Esophagus squamous epithelium (tissue), 5 donors: ENCODE data around the gene COL4A6. TPM values are rescaled to one million over a fixed set of nuclear protein-coding genes. Genes with fewer than 3 reads are reported as not detected.

Experiments
- DNase-seq: peaks from one replicate; lab custom pipeline; 2025; lab: John Stamatoyannopoulos, UW
- H3K27ac ChIP-seq, 4 donors: fragments of 200-600 bp; sonication (generic); one replicate each; pipeline ENCODE4 v1.5.1; 2016 to 2019; ENCODE audit warnings: mild to moderate bottlenecking in 1 of 4
- H3K27me3 ChIP-seq, 4 donors: fragments of 200-600 bp; sonication (generic); 1 replicate in 3 of 4; 2 replicates in 1 of 4; pipeline versions ENCODE4 v1.5.1 to v1.6.0; 2017 to 2021; ENCODE audit warnings: antibody characterized with exemption in 1 of 4
- H3K36me3 ChIP-seq, 3 donors: fragments of 200-600 bp; sonication (generic); one replicate each; pipeline ENCODE4 v1.5.1; 2016 to 2019
- H3K4me1 ChIP-seq, 3 donors: fragments of 200-600 bp; sonication (generic); one replicate each; pipeline ENCODE4 v1.5.1; 2017 to 2019
- H3K4me3 ChIP-seq, 4 donors: fragments of 200-600 bp; sonication (generic); 1 replicate in 3 of 4; 2 replicates in 1 of 4; pipeline ENCODE4 v1.5.1; 2016 to 2019; ENCODE audit warnings: mild to moderate bottlenecking in 2 of 4, moderate library complexity in 1 of 4
- H3K9me3 ChIP-seq, 3 donors: fragments of 200-600 bp; sonication (generic); one replicate each; pipeline ENCODE4 v1.5.1; 2016 to 2019
- POLR2A ChIP-seq, 4 donors: fragments of 450-650 bp; IDR thresholded peaks; one replicate each; pipeline ENCODE4 v1.6.1; 2017; ENCODE audit warnings: antibody characterized with exemption in 4 of 4, mild to moderate bottlenecking in 4 of 4, moderate library complexity in 3 of 4
- WGBS, 2 donors: methylation state at CpG; one replicate each; pipeline ENCODE4 v1.1.5; 2018; 5-methylcytosine and 5-hydroxymethylcytosine counted together
- intact Hi-C: fragments of 100-400 bp; cut with DNase I; formaldehyde crosslinking; loops from one replicate; pipeline ENCODE4 v1.15.0; 2022
- total RNA-seq, 4 donors: library from RNA; depleted of rRNA; stranded (reverse); fragments of >200 nt; gene quantifications; one replicate each; pipeline ENCODE4 v1.1.0, GENCODE V29; 2016
- TF ChIP-seq, protein P1 (sequence below), 6 experiments: fragments of 450-650 bp in 4 of 6; fragments of 200-600 bp in 2 of 6; sonication (generic) in 2 of 6; IDR thresholded peaks; one replicate each; pipeline ENCODE4 v1.5.1; 2016 to 2019; ENCODE audit warnings: antibody characterized with exemption in 6 of 6, mild to moderate bottlenecking in 4 of 6, moderate library complexity in 4 of 6
- donor health status: DM: yes; HTN: yes; CAD: no.

The COL4A6 gene
- total RNA-seq, 4 donors from 2014 or later: 1.1 to 6.5 (median 2.9) TPM

DNA sequence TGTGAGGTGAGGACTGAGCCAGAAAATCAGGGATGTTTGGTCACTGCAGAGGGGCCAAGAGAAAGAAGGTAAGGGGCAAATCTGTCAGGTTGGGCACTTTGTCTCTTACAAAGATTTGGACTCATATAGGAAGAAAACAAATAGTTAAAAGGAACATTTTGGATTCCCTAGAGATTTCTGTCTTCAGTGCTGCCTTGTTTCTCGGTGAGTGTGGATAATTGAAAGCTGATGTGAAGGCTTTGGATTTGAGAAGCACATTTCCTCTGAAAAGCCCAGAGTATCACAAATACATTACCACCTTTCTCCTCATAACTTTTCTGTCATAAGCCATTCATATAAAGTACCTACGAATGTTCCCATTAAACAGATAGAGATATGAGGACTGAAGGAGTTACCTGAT is 239.2 kb downstream of the COL4A6 start:
- WGBS, 2 donors: 40 to 62% methylated on average over 2 of the region's 2 CpGs
- Histone ChIP-seq H3K27ac (no peak overlapping the region), H3K27me3 (no peaks in the 10 kb centered on the region)

DNA sequence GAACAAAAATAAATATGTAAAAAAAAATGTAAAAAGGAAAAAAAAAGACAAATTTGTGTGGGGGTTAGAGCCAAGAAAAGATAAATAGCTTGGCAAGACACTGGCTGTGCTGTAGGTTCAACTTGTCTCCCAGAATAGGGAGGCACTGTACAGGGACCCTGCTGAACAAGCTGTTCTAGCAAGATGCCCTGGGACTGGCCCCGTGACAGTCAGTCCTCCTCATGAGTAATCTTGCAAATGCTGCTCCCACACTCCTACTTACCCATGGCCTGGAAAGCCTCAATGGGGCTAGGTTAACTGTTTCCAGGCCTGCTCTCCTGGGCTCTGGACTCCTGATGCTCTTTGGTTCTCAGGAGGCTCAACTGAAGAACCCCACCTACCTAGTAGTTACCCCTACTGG is 239.8 kb downstream of the COL4A6 start:
- intact Hi-C loops: no loop called here
- Histone ChIP-seq H3K4me1 (no peaks in the 10 kb centered on the region), H3K4me3 (no peak overlapping the region), H3K27ac (no peak overlapping the region), H3K9me3 (no peaks in the 10 kb centered on the region), H3K27me3 (no peaks in the 10 kb centered on the region), H3K36me3 (no peaks in the 10 kb centered on the region)
- no peak for DNase-seq
- no peak for TF ChIP-seq POLR2A (IDR thresholded peaks at IDR 0.05)
- TF ChIP-seq, protein P1, sequence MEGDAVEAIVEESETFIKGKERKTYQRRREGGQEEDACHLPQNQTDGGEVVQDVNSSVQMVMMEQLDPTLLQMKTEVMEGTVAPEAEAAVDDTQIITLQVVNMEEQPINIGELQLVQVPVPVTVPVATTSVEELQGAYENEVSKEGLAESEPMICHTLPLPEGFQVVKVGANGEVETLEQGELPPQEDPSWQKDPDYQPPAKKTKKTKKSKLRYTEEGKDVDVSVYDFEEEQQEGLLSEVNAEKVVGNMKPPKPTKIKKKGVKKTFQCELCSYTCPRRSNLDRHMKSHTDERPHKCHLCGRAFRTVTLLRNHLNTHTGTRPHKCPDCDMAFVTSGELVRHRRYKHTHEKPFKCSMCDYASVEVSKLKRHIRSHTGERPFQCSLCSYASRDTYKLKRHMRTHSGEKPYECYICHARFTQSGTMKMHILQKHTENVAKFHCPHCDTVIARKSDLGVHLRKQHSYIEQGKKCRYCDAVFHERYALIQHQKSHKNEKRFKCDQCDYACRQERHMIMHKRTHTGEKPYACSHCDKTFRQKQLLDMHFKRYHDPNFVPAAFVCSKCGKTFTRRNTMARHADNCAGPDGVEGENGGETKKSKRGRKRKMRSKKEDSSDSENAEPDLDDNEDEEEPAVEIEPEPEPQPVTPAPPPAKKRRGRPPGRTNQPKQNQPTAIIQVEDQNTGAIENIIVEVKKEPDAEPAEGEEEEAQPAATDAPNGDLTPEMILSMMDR (IDR thresholded peaks at IDR 0.05): no peak
- WGBS, 2 donors: 50 to 75% methylated on average over 1 of the region's 1 CpG

More for the DNA sequence above, 239.2 kb downstream of the COL4A6 start:
- TF ChIP-seq, protein P1 (IDR thresholded peaks at IDR 0.05): no peak
- no peak for TF ChIP-seq POLR2A (IDR thresholded peaks at IDR 0.05)
- H3K4me3 ChIP-seq: no peak overlapping the region
- intact Hi-C loops: no loop called here
- no peaks in the 10 kb centered on the region for H3K4me1 ChIP-seq
- no peaks in the 10 kb centered on the region for H3K9me3 ChIP-seq
- H3K36me3 ChIP-seq: no peaks in the 10 kb centered on the region
- DNase-seq: no peak

DNA sequence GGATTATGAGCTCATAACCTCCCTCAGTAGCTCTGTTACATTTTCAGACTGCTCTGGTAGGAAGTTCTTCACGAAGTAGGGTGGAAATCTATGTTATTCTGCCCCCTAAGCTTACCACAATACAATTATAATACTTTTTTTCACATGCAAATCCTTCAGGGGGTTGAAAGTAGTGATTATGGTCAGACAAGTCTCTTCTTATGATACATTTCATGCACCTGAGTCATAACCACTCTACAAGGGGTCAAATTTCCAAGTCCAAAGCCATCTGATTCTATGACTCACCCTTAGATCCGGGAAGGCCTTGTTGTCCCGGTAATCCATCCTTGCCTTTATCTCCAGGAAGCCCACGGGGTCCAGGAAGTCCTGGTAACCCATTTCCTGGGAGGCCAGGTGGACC is 251.4 kb downstream of the COL4A6 start:
- intact Hi-C loops: no loop called here
- Histone ChIP-seq H3K9me3 (no peaks in the 10 kb centered on the region), H3K4me1 (no peaks in the 10 kb centered on the region), H3K27me3 (no peaks in the 10 kb centered on the region), H3K27ac (no peak overlapping the region), H3K36me3 (no peaks in the 10 kb centered on the region), H3K4me3 (no peak overlapping the region)
- TF ChIP-seq POLR2A (IDR thresholded peaks at IDR 0.05): no peak
- TF ChIP-seq, protein P1 (IDR thresholded peaks at IDR 0.05): no peak
- WGBS, 2 donors: 0 to 41% methylated on average over 1 to 4 of the region's 4 CpGs
- DNase-seq: no peak

DNA sequence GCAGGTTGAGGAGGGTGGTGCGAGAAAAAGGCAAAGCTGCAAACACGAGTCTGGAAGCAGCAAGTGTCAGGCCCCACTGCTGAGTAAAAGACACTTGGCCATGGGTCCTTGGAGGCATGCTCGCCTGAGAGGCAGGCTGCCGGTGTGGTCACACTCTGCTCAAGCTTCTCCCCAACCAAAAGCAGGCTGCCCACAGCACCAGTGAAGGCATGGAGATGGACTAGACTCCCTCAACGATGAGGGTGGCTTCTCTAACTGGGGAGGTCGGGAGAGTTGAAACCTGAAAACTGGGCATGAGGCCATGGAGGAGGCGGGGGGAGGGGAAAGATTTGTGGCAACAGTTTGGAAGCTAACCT is 260.1 kb downstream of the COL4A6 start:
- intact Hi-C loops: no loop called here
- H3K27ac ChIP-seq: no peak overlapping the region
- H3K9me3 ChIP-seq: no peaks in the 10 kb centered on the region
- no peaks in the 10 kb centered on the region for H3K4me1 ChIP-seq
- H3K4me3 ChIP-seq: no peak overlapping the region
- DNase-seq: no peak
- H3K27me3 ChIP-seq: no peaks in the 10 kb centered on the region
- H3K36me3 ChIP-seq: no peaks in the 10 kb centered on the region
- TF ChIP-seq POLR2A (IDR thresholded peaks at IDR 0.05): no peak
- TF ChIP-seq, protein P1 (IDR thresholded peaks at IDR 0.05): no peak
- WGBS, 2 donors: 62 to 78% methylated on average over 2 to 6 of the region's 7 CpGs

DNA sequence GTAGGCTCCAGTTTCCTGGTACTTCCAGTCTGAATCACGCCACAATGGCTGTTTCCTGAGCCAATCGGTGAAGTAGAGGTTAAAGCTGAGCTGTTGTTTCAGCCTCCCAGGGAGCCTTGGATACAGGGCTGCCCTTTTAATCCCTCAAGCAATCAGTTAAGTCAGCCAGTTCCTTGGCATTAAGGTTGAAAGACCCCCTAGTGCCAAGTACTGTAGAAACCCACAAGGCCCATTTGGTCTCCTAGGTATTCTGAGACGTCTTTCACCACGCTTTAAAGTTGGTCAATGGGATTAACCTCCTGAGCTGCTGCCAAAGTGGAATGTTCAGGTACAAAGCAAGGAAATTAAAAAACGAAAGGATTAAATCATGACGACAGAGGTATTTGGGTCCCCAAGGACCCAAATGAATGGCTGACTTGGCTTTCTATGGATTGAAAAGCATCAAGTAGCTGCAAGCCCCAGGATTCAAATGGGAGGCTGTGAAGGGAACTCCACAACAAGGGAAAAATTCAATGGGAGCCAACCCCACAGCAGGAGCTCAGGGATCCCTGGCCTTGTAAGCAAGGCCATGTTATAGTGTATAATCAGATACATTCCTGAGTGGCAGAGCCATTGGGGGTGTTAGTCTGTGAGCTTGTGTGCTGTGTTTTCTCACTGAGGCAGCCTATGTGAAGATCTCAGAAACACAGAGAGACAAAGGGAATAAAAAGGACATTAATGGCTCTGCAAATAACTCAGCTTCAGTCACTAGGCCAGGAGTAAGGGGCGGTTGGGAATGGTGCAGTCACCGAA is 260.7 kb downstream of the COL4A6 start:
- no peaks in the 10 kb centered on the region for H3K27me3 ChIP-seq
- TF ChIP-seq, protein P1 (IDR thresholded peaks at IDR 0.05): no peak
- no peak for TF ChIP-seq POLR2A (IDR thresholded peaks at IDR 0.05)
- no peaks in the 10 kb centered on the region for H3K9me3 ChIP-seq
- H3K36me3 ChIP-seq: no peaks in the 10 kb centered on the region
- WGBS, 2 donors: 67 to 85% methylated on average over 7 to 8 of the region's 8 CpGs
- no peak for DNase-seq
- intact Hi-C loops: no loop called here
- no peak overlapping the region for H3K4me3 ChIP-seq
- H3K4me1 ChIP-seq: no peaks in the 10 kb centered on the region
- no peak overlapping the region for H3K27ac ChIP-seq
